Measurements from ENCODE around the gene FPR1.
"Not testable (repeated sequence)": the region's sequence is repeated elsewhere in the genome, so short reads cannot be mapped to it uniquely, and the experiment has no call there.

FPR1 gene

DNA sequence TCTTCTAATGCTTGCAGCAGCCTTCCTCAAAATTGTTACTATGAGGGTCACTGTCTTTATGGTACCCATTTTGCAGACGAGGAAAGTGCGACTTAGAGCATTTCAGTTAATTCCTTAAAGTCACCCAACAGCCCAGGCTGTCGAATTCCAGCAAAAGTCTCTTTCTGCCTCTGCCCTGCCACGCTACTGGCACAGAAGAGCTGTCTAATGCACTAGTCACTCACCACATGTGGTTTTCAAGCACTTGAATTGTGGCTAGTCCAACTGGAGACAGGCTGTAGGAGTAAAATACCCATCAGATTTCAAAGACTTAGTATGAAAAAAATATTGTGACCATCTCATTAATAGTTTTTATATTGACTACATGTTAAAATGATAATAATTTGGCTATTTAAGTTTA, 1.7 kb downstream of the FPR1 start:
- Mint-ChIP-seq H3K27ac (no peak overlapping the region), H3K4me1 (no peaks in the 10 kb centered on the region), H3K27me3 (ENCODE audit: low read depth) (peaks cover 14% of the 10 kb centered on the region), H3K9me3 (peaks cover 8% of the 10 kb centered on the region), H3K36me3 (ENCODE audit: low read depth) (no peaks in the 10 kb centered on the region), H3K4me3 (no peak overlapping the region)
- TF ChIP-seq, protein P1, sequence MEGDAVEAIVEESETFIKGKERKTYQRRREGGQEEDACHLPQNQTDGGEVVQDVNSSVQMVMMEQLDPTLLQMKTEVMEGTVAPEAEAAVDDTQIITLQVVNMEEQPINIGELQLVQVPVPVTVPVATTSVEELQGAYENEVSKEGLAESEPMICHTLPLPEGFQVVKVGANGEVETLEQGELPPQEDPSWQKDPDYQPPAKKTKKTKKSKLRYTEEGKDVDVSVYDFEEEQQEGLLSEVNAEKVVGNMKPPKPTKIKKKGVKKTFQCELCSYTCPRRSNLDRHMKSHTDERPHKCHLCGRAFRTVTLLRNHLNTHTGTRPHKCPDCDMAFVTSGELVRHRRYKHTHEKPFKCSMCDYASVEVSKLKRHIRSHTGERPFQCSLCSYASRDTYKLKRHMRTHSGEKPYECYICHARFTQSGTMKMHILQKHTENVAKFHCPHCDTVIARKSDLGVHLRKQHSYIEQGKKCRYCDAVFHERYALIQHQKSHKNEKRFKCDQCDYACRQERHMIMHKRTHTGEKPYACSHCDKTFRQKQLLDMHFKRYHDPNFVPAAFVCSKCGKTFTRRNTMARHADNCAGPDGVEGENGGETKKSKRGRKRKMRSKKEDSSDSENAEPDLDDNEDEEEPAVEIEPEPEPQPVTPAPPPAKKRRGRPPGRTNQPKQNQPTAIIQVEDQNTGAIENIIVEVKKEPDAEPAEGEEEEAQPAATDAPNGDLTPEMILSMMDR (IDR thresholded peaks at IDR 0.05; ENCODE audit: unreplicated experiment in 3 of 3): no peak

DNA sequence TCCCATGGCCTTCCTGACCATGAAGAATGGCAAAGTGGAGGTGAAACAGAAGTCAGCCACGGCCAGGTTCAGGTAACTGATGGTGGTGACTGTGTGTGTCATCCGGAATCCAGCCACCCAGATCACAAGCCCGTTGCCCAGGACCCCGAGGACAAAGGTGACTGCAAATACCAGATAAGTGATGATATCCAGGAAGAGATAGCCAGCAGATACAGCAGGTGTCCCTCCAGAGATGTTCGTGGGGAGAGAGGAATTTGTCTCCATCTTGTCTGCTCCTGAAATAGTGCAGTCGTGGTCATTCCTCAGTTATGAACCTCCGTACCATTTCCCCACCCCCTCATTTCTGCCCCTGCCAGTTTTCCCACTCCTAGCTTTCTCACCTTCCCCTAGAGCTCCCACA, 4.9 kb downstream of the FPR1 start:
- TF ChIP-seq, protein P1 (IDR thresholded peaks at IDR 0.05; ENCODE audit: unreplicated experiment in 3 of 3): no peak
- Mint-ChIP-seq H3K36me3 (ENCODE audit: low read depth) (no peaks in the 10 kb centered on the region), H3K27ac (no peak overlapping the region), H3K27me3 (ENCODE audit: low read depth) (peaks cover 18% of the 10 kb centered on the region), H3K4me3 (no peak overlapping the region), H3K4me1 (no peaks in the 10 kb centered on the region), H3K9me3 (peaks cover 13% of the 10 kb centered on the region)

DNA sequence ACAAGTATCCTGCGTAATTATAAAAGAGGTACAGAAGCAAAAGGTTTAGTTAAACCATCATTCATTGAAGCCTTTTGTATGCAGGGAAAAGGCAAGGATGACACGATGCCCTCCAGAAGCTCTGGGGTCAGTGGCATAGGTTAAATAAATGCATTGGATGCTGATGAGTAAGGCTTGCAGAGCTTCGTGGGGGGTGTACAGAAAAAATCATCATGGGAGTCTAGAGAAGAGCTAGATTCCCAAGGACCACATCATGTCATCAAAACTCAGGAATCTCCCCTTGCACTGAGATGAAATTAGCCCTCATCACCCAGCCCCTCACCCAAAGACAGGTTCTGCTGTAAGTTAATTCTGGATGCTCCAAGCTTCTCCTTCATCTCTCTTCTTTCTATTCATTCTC, 8.3 kb downstream of the FPR1 start:
- Mint-ChIP-seq H3K27me3 (ENCODE audit: low read depth) (peaks cover 24% of the 10 kb centered on the region), H3K4me3 (no peak overlapping the region), H3K27ac (no peak overlapping the region), H3K9me3 (peaks cover 13% of the 10 kb centered on the region), H3K36me3 (ENCODE audit: low read depth) (no peaks in the 10 kb centered on the region), H3K4me1 (no peaks in the 10 kb centered on the region)
- TF ChIP-seq, protein P1 (IDR thresholded peaks at IDR 0.05; ENCODE audit: unreplicated experiment in 3 of 3): no peak

DNA sequence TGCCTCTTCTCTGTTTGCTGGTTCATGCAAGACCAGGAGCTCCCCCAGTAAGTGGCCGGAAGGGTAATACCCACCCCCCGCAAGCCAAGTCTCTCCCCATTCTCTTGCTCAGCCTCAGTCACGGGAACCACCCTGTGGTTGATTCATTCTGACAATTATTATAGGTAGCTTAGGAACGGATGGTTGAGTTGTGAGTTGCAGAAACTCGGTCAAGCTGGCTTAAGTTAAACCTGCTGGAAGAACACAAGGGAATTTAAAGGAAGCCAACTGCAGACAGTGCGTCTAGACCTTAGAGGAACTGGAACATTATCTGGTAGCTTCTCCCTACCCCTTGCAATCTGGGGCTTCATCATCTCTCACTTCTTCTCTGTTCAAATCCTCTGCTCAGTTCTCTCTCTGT, 8.9 kb downstream of the FPR1 start:
- no peaks in the 10 kb centered on the region for H3K4me1 Mint-ChIP-seq
- no peak overlapping the region for H3K27ac Mint-ChIP-seq
- H3K27me3 Mint-ChIP-seq (ENCODE audit: low read depth): peaks cover 24% of the 10 kb centered on the region
- peaks cover 13% of the 10 kb centered on the region for H3K9me3 Mint-ChIP-seq
- TF ChIP-seq, protein P1 (IDR thresholded peaks at IDR 0.05; ENCODE audit: unreplicated experiment in 3 of 3): no peak
- H3K36me3 Mint-ChIP-seq (ENCODE audit: low read depth): no peaks in the 10 kb centered on the region
- no peak overlapping the region for H3K4me3 Mint-ChIP-seq

DNA sequence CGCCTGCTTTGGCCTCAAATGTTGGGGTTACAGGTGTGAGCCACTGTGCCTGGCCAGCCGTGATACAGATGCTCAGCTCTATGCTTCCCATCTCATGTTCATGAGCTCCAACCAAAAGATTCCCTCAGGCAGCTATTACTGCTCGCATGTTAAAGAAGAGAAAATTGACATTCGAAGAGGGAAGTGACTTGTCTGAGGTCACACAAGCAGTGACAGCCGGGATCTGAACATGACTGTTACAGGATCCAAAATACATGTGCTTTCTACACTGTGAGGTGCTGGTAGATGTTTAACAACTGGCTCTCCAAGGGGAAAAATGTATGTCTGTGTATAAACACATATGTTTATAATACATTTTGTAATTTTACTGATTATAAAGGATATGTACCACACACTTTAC, 11.3 kb downstream of the FPR1 start:
- TF ChIP-seq, protein P1 (IDR thresholded peaks at IDR 0.05; ENCODE audit: unreplicated experiment in 3 of 3): no peak
- no peaks in the 10 kb centered on the region for H3K4me1 Mint-ChIP-seq
- H3K27me3 Mint-ChIP-seq (ENCODE audit: low read depth): peaks cover 14% of the 10 kb centered on the region
- H3K27ac Mint-ChIP-seq: no peak overlapping the region
- no peak overlapping the region for H3K4me3 Mint-ChIP-seq
- no peaks in the 10 kb centered on the region for H3K36me3 Mint-ChIP-seq (ENCODE audit: low read depth)
- H3K9me3 Mint-ChIP-seq: peaks cover 7% of the 10 kb centered on the region

DNA sequence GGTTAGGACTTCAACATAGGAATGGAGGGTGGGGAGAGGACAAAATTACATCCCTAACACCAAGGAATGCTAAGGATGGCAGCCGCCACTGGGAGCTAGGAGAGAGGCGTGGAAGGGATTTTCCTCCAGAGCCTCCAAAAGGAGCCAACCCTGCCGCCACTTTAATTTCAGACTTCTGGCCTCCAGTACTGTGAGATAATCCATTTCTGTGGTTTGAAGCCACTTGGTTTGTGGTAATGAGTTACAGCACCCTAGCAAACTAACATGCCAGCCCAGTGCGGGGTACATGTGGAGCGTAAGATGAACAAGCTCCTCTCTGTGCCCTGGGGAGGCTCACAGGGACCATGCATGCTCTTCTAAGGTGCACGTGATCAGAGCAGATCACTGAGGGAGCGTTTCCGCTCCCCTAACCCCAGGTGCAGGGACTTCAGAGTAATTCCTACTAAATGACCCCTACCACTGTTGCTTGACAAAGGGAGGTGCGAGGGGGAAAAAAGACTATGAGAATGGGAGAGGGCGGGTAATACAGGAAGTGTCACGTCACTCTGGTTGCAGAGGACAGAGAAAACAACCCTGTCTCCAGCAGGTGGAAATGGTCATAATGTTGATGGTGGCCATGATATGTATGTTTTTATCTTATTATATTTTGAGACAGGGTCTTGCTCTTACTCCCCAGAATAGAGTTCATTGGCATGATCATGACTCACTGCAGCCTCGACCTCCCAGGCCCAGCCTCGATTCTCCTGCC, 12.0 kb downstream of the FPR1 start:
- H3K27me3 Mint-ChIP-seq (ENCODE audit: low read depth): peaks cover 14% of the 10 kb centered on the region
- no peaks in the 10 kb centered on the region for H3K4me1 Mint-ChIP-seq
- no peak overlapping the region for H3K27ac Mint-ChIP-seq
- TF ChIP-seq, protein P1 (IDR thresholded peaks at IDR 0.05; ENCODE audit: unreplicated experiment in 3 of 3): no peak
- no peaks in the 10 kb centered on the region for H3K36me3 Mint-ChIP-seq (ENCODE audit: low read depth)
- no peak overlapping the region for H3K4me3 Mint-ChIP-seq
- H3K9me3 Mint-ChIP-seq: peaks cover 5% of the 10 kb centered on the region

DNA sequence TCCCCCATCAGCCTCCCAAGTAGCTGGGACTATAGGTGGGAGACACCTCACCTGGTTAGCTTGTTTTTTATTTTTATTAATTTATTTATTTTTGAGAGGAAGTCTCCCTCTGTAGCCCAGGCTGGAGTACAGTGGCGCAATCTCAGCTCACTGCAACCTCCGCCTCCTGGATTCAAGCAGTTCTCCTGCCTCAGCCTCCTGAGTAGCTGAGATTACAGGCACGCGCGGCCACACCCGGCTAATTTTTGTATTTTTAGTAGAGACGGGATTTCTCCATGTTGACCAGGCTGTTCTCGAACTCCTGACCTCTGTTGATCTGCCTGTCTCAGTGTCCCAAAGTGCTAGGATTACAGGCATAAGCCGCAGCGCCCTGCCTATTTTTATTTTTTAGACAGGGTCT, 13.2 kb downstream of the FPR1 start:
- not testable (repeated sequence) for H3K27ac Mint-ChIP-seq; H3K9me3 Mint-ChIP-seq; H3K4me3 Mint-ChIP-seq; H3K4me1 Mint-ChIP-seq; H3K36me3 Mint-ChIP-seq (ENCODE audit: low read depth)
- peaks cover 11% of the 10 kb centered on the region for H3K27me3 Mint-ChIP-seq (ENCODE audit: low read depth)

Data from nephron (organoid).